Ectodermal cell (in vitro differentiated cells): ENCODE results near the gene RAB36.
A peak's percentile ranks its signal among the peaks of the same experiment; 100 is the strongest.

Source experiments
- H3K27ac ChIP-seq: 2 replicates; pipeline ENCODE4 v1.7.0; 2013; ENCODE audit warnings: mild to moderate bottlenecking, low read depth, low read length; ENCODE audit not compliant: insufficient read depth, poor library complexity, severe bottlenecking
- H3K27me3 ChIP-seq: 2 replicates; pipeline ENCODE4 v1.7.0; 2013; ENCODE audit warnings: mild to moderate bottlenecking, low read length; ENCODE audit not compliant: insufficient read depth, control insufficient read depth, poor library complexity, severe bottlenecking
- H3K36me3 ChIP-seq: one replicate; pipeline ENCODE4 v1.7.0; 2013; ENCODE audit warnings: low read length; ENCODE audit not compliant: control insufficient read depth, insufficient read depth
- H3K4me1 ChIP-seq: one replicate; pipeline ENCODE4 v1.7.0; 2013; ENCODE audit warnings: low read length; ENCODE audit not compliant: control insufficient read depth, insufficient read depth
- H3K4me3 ChIP-seq: 2 replicates; pipeline ENCODE4 v1.7.0; 2013; ENCODE audit warnings: low read depth, low read length, control low read depth; ENCODE audit not compliant: insufficient read depth
- H3K9me3 ChIP-seq: 2 replicates; pipeline ENCODE4 v1.7.0; 2013; ENCODE audit warnings: mild to moderate bottlenecking, low read length, moderate library complexity; ENCODE audit not compliant: control insufficient read depth
- WGBS, 2 experiments: methylation state at CpG; one replicate each; pipeline ENCODE4 v1.1.7; 2013; ENCODE audit warnings: missing lambda C conversion rate in 2 of 2; 5-methylcytosine and 5-hydroxymethylcytosine counted together

The RAB36 gene

GRCh38 chr22:23182309-23183060 lies 37.2 kb downstream of the RAB36 start:
- Histone ChIP-seq H3K27me3 (peaks cover 10% of the 10 kb centered on the region), H3K4me3 (peak overlapping the region; percentile 75), H3K9me3 (no peaks in the 10 kb centered on the region), H3K27ac (peak overlapping the region; percentile 20), H3K36me3 (no peaks in the 10 kb centered on the region), H3K4me1 (peaks cover 23% of the 10 kb centered on the region)
- WGBS, 2 experiments, result 17 to 24% methylated on average over 10 to 12 of the region's 12 CpGs

- Histone ChIP-seq H3K9me3 (no peaks in the 10 kb centered on the region), H3K27ac (peak overlapping the region; percentile 20), H3K36me3 (no peaks in the 10 kb centered on the region), H3K27me3 (peaks cover 10% of the 10 kb centered on the region), H3K4me3 (peak overlapping the region; percentile 75), H3K4me1 (peaks cover 29% of the 10 kb centered on the region)
- WGBS, 2 experiments, result 7 to 8% methylated on average over 11 of the region's 11 CpGs
These were observed 37.9 kb downstream of the RAB36 start for GRCh38 chr22:23183061-23183698.

GRCh38 chr22:23184100-23184763 lies 39.0 kb downstream of the RAB36 start:
- Histone ChIP-seq H3K4me1 (peaks cover 28% of the 10 kb centered on the region), H3K4me3 (peak overlapping the region; percentile 75), H3K27ac (no peak overlapping the region), H3K36me3 (no peaks in the 10 kb centered on the region), H3K9me3 (no peaks in the 10 kb centered on the region), H3K27me3 (peaks cover 10% of the 10 kb centered on the region)
- WGBS, 2 experiments, result 71 to 86% methylated on average over 3 of the region's 3 CpGs

GRCh38 chr22:23184764-23185113 lies 39.5 kb downstream of the RAB36 start:
- no peak overlapping the region for H3K4me3 ChIP-seq
- H3K27ac ChIP-seq, result no peak overlapping the region
- no peaks in the 10 kb centered on the region for H3K36me3 ChIP-seq
- no peaks in the 10 kb centered on the region for H3K9me3 ChIP-seq
- peaks cover 23% of the 10 kb centered on the region for H3K4me1 ChIP-seq
- 78 to 79% methylated on average over 5 of the region's 5 CpGs for WGBS, 2 experiments
- H3K27me3 ChIP-seq, result peaks cover 10% of the 10 kb centered on the region

- WGBS, 2 experiments, result 85 to 90% methylated on average over 3 to 4 of the region's 4 CpGs
- H3K4me1 ChIP-seq, result peaks cover 23% of the 10 kb centered on the region
- H3K36me3 ChIP-seq, result no peaks in the 10 kb centered on the region
- H3K27ac ChIP-seq, result no peak overlapping the region
- H3K27me3 ChIP-seq, result no peaks in the 10 kb centered on the region
- no peaks in the 10 kb centered on the region for H3K9me3 ChIP-seq
- no peak overlapping the region for H3K4me3 ChIP-seq
These were observed 41.9 kb downstream of the RAB36 start for GRCh38 chr22:23187211-23187610.

- Histone ChIP-seq H3K4me1 (peaks cover 23% of the 10 kb centered on the region), H3K4me3 (no peak overlapping the region), H3K27ac (no peak overlapping the region), H3K27me3 (no peaks in the 10 kb centered on the region), H3K9me3 (no peaks in the 10 kb centered on the region), H3K36me3 (no peaks in the 10 kb centered on the region)
- 89 to 92% methylated on average over 7 of the region's 7 CpGs for WGBS, 2 experiments
These were observed 42.8 kb downstream of the RAB36 start for GRCh38 chr22:23187871-23188700.

DNA sequence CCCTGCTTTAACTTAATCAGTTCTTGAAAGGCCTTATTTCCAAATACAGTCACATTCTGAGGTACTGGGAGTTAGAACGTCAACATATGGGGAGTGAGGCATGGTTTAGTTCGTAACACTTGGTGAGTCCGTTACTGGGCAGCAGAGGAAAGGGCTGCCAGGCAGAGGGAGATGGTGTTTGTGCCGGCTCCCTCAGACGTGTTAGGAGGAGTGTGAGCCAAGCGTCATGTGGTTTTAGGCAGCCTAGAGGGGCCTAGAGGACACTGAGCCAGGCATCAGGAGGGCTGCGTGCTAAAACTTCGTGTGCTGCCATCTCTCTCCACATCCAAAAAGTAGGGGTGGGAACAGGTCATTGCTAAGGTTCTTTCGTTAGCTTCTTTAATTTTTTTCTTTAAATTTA lies 45.2 kb downstream of the RAB36 start:
- no peak overlapping the region for H3K27ac ChIP-seq
- H3K36me3 ChIP-seq, result no peaks in the 10 kb centered on the region

DNA sequence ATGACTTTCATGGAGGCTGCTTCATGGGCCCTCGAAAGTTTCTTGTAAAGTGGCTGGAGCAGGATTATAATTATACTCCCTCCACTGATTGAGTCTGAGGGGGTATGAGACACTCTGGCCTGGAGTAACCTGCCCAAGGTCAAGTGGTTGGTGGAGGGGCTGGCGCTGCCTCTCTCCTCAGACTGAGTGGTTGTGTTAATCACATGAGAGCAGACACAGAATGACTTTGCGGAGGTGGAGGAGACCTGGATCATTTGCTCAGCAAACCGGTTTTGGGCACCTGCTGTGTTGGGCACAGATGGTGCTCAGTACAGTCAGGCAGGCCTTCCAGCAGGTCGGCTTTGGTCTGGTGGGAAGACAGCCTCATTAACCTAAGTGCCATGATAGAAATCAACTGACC lies 46.9 kb downstream of the RAB36 start:
- Histone ChIP-seq H3K36me3 (no peaks in the 10 kb centered on the region), H3K27me3 (no peaks in the 10 kb centered on the region), H3K9me3 (no peaks in the 10 kb centered on the region), H3K4me1 (peaks cover 10% of the 10 kb centered on the region), H3K4me3 (no peak overlapping the region), H3K27ac (no peak overlapping the region)
- WGBS, 2 experiments, result 84 to 89% methylated on average over 5 of the region's 5 CpGs

More for the DNA sequence above, 45.2 kb downstream of the RAB36 start:
- Histone ChIP-seq H3K9me3 (no peaks in the 10 kb centered on the region), H3K4me1 (peaks cover 10% of the 10 kb centered on the region), H3K27me3 (no peaks in the 10 kb centered on the region), H3K4me3 (no peak overlapping the region)
- 93 to 96% methylated on average over 8 of the region's 9 CpGs for WGBS, 2 experiments

DNA sequence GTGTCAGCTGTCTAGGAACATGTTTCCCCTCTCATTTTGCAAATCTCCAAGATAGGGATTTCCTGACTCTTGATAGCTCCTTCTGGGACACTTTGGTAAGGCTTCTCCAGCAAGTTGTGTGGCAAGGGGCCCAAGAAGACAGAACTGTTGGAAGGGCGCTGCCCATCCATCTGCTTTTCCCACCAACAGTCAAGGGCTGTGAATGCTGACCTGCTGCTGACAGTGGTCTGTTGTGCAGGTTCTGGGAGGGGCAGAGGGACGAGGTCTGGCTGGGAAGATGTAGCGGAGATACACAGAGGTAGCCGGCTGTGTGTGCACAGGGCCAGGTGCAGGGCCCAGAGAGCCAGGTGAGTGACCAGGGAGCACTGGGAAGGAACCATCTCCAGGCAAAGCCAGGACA lies 47.3 kb downstream of the RAB36 start:
- Histone ChIP-seq H3K27ac (no peak overlapping the region), H3K4me1 (peaks cover 9% of the 10 kb centered on the region), H3K36me3 (no peaks in the 10 kb centered on the region), H3K4me3 (no peak overlapping the region), H3K27me3 (no peaks in the 10 kb centered on the region), H3K9me3 (no peaks in the 10 kb centered on the region)
- WGBS, 2 experiments, result 91 to 96% methylated on average over 4 of the region's 4 CpGs
